Naive thymus-derived CD8-positive, alpha-beta T cell (primary cell): ENCODE measurements around the gene ANXA6. TPM values are rescaled to one million over a fixed set of nuclear protein-coding genes. Genes with fewer than 3 reads are reported as not detected.
"Not testable (repeated sequence)": the region's sequence is repeated elsewhere in the genome, so short reads cannot be mapped to it uniquely, and the experiment has no call there.

Source experiments
- ATAC-seq, 2 donors: fragments of 150-1000 bp; cut with Tn5 transposase in 1 of 2; sonication (Bioruptor Pico), chemical (Tn5 transposase) in 1 of 2; 1 replicate in 1 of 2; 2 replicates in 1 of 2; pipeline ENCODE4 v1.10.0; 2021; ENCODE audit warnings: mild to moderate bottlenecking in 2 of 2, moderate library complexity in 2 of 2
- POLR2A ChIA-PET: fragments of 350-600 bp; sonication (Branson Sonifier 250); formaldehyde crosslinking; loops from one replicate; lab custom pipeline; 2021; ENCODE audit warnings: antibody characterized with exemption; lab: Charles Lee
- DNase-seq, 10 donors: peaks; one replicate each; pipeline versions ENCODE4 v3.0.0 to v3.0.0-alpha.2; 2020 to 2022
- H3K27ac Mint-ChIP-seq, 10 donors: one replicate each; pipeline ENCODE4 v1.8.0; 2020 to 2022; ENCODE audit warnings: mild to moderate bottlenecking in 10 of 10, mixed read lengths in 10 of 10, moderate library complexity in 4 of 10, inconsistent platforms in 1 of 10
- H3K27me3 Mint-ChIP-seq, 5 donors: one replicate each; pipeline ENCODE4 v1.8.0; 2021 to 2022; ENCODE audit warnings: mixed read lengths in 5 of 5
- H3K36me3 Mint-ChIP-seq, 3 donors: one replicate each; pipeline ENCODE4 v1.8.0; 2020 to 2022; ENCODE audit warnings: mixed read lengths in 3 of 3, mild to moderate bottlenecking in 2 of 3, inconsistent platforms in 1 of 3
- H3K4me1 Mint-ChIP-seq, 4 donors: one replicate each; pipeline ENCODE4 v1.8.0; 2021 to 2022; ENCODE audit warnings: mixed read lengths in 4 of 4
- H3K4me3 Mint-ChIP-seq, 10 donors: one replicate each; pipeline ENCODE4 v1.8.0; 2020 to 2022; ENCODE audit warnings: mild to moderate bottlenecking in 10 of 10, mixed read lengths in 10 of 10, moderate library complexity in 6 of 10, inconsistent platforms in 1 of 10
- H3K9me3 Mint-ChIP-seq, 9 donors: one replicate each; pipeline ENCODE4 v1.8.0; 2020 to 2022; ENCODE audit warnings: mixed read lengths in 9 of 9, mild to moderate bottlenecking in 3 of 9, inconsistent platforms in 1 of 9, moderate library complexity in 1 of 9
- polyA plus RNA-seq, 3 donors: library from polyadenylated mRNA; unstranded; fragments of 300-500 nt; fragmentation: Illumina TruSeq; gene quantifications; one replicate each; pipeline ENCODE4 v1.2.3, GENCODE V29; 2021
- total RNA-seq, 8 experiments: library from RNA in 2 of 8; stranded (reverse) in 2 of 8; gene quantifications; one replicate each; pipeline ENCODE4 v1.2.3 and lab custom pipeline; 2021 to 2026

The ANXA6 gene
- total and polyA plus RNA-seq, 5 experiments from 2014 or later, result 242 to 359 (median 318) TPM

DNA sequence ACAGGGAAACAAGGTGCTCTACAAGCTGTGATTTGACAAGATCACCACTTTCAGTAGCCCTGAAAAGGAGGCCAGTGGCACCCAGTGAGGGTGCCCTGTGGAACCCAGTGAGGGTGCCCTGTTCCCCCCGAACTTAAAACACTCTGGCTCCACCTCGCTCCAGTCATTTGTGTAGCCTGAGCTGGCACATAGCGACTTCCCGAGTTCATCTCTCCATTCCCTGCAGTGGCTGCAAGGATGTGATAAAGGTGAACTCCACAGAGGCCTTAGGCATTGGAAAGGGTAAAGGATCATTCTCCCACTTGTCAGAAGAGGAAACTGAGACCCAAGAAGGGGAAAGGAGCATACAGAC is 21.9 kb upstream of the ANXA6 start:
- POLR2A ChIA-PET, result interaction anchor here (1.1 to 1.3 kb wide), 4 partner anchors 12 to 73 kb away, joined by 3 to 5 read pairs (median 4); partner anchors contain the start of gene GM2A
- no peaks in the 10 kb centered on the region for H3K27me3 Mint-ChIP-seq
- H3K4me1 Mint-ChIP-seq, result peaks cover 9 to 38% (median 24%) of the 10 kb centered on the region in 4 donors
- peak overlapping the region; percentile 13 to 80 (median 60) for H3K27ac Mint-ChIP-seq
- H3K9me3 Mint-ChIP-seq, result no peaks in the 10 kb centered on the region
- peaks cover 0 to 48% (median 27%) of the 10 kb centered on the region in 3 donors for H3K36me3 Mint-ChIP-seq
- ATAC-seq (no peak), DNase-seq (no peak)
- no peak overlapping the region for H3K4me3 Mint-ChIP-seq

DNA sequence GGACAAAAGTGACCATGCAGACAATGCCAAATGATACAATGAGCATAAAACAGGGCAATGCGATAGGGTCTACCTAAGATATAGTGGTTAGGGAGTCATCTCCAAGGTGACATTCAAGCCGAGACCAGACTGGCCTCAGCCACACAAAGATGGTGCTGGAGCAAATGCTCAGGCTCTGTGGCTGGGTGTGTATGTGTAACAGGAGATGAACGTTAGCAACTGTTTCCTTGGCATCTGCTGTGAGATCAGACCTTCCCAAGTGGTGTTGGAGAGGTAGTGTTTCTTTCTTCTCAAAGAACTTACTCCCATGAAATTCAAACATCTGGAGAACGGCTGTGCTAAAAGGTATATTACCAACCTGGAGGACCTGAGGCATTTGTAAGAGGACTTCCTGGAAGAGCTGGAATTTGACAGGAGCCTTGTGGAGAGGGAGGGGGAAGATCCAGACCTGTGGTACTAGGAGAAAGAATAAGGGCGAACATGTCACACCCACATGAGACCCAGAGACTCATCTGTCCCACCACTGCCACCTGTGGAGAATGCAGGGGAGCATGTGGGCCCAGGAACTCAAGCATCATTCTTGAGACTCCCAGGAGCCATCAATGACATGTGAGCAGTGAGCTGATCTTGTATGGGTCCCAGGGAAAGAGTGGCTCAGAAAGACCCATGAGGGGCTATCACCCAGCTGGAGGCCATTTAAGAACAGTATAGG is 21.4 kb upstream of the ANXA6 start:
- POLR2A ChIA-PET, result interaction anchor here (1.1 to 1.3 kb wide), 3 partner anchors 12 to 74 kb away, joined by 3 to 5 read pairs (median 4); partner anchors contain the start of gene GM2A

DNA sequence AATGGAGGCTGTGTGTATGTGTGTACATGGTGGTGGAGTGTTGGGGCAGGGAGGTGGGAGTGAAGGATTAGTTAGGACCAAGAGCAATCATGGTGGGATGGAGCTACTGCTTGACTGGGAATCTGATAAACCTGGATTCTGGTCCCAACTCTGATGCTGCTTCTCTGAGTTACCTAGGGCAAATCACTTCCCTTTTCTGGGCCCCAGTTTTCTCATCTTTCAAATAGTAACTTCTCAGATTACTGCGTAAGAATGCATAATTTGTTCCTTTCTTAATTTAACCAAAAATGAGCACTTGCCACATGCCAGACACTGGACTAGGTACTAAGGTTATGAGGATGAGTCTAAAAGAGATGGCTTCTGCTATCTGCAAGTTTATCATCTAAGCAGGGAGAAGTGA is 20.8 kb upstream of the ANXA6 start:
- POLR2A ChIA-PET, result interaction anchor here (1.1 to 1.2 kb wide), 2 partner anchors 11 to 33 kb away, joined by 4 to 5 read pairs; no protein-coding TSS in a partner anchor
- Mint-ChIP-seq H3K4me1 (peaks cover 13 to 44% (median 24%) of the 10 kb centered on the region in 4 donors), H3K9me3 (no peaks in the 10 kb centered on the region), H3K4me3 (no peak overlapping the region), H3K36me3 (peaks cover 0 to 37% (median 25%) of the 10 kb centered on the region in 3 donors), H3K27ac (peak overlapping the region in 8 of 10 donors; percentile 9 to 72 (median 58)), H3K27me3 (no peaks in the 10 kb centered on the region)
- DNase-seq (no peak), ATAC-seq (no peak)

More for the DNA sequence above, 21.4 kb upstream of the ANXA6 start:
- Mint-ChIP-seq H3K4me3 (no peak overlapping the region), H3K27me3 (no peaks in the 10 kb centered on the region), H3K27ac (peak overlapping the region; percentile 13 to 79 (median 64)), H3K9me3 (no peaks in the 10 kb centered on the region), H3K36me3 (peaks cover 0 to 43% (median 25%) of the 10 kb centered on the region in 3 donors), H3K4me1 (peaks cover 11 to 43% (median 24%) of the 10 kb centered on the region in 4 donors)
- ATAC-seq, result peak in 1 of 2 donors; percentile 35
- DNase-seq, result no peak

DNA sequence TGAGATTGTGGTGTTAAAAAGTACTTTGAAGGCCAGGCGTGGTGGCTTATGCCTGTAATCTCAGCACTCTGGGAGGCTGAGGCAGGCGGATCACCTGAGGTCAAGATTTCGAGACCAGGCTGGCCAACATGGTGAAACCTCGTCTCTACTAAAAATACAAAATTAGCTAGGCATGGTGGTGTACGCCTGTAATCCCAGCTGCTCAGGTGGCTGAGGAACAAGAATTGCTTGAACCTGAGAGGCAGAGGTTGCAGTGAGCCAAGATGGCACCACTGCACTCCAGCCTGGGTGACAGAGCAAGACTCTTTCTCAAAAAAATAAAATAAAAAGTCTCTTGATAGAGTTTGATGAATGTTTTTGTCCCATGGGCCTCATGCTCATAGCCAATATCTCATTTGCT is 18.7 kb upstream of the ANXA6 start:
- not testable (repeated sequence) for H3K27me3 Mint-ChIP-seq, H3K9me3 Mint-ChIP-seq, H3K4me3 Mint-ChIP-seq, DNase-seq, ATAC-seq
- POLR2A ChIA-PET, result interaction anchor here (0.6 to 1.0 kb wide), 3 partner anchors 19 to 58 kb away, joined by 3 to 4 read pairs (median 3); partner anchors contain the start of gene ANXA6
- Mint-ChIP-seq H3K36me3 (peaks cover 0 to 18% (median 17%) of the 10 kb centered on the region in 3 donors), H3K4me1 (peaks cover 14 to 52% (median 28%) of the 10 kb centered on the region in 4 donors), H3K27ac (peak overlapping the region in 3 of 10 donors; percentile 44 to 69 (median 46))

DNA sequence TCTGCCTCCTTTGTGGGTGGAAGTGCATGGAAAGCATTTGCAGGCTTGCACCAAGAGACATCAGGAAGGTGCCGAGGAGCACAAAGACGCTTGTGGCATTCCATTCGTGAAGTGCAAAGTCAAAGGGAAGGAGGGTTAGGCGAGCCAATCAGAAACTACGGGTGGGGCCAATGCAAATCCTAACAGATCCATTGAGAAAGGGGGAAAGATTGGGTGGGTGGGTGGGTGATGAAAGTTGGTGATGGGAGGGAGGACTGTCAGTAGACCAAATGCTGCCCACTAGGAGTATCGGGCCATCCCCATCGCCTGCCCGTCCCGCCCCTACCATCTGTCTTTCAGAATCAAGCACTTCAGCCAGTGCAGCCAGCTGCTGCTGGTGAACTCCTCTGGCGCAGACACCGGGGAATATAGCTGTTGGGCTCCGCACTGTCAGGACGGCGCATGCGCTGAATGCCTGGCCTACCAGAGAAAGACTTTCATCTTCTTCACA is 17.1 kb upstream of the ANXA6 start:
- no peaks in the 10 kb centered on the region for H3K9me3 Mint-ChIP-seq
- H3K27ac Mint-ChIP-seq, result peak overlapping the region in 6 of 10 donors; percentile 13 to 75 (median 63)

DNA sequence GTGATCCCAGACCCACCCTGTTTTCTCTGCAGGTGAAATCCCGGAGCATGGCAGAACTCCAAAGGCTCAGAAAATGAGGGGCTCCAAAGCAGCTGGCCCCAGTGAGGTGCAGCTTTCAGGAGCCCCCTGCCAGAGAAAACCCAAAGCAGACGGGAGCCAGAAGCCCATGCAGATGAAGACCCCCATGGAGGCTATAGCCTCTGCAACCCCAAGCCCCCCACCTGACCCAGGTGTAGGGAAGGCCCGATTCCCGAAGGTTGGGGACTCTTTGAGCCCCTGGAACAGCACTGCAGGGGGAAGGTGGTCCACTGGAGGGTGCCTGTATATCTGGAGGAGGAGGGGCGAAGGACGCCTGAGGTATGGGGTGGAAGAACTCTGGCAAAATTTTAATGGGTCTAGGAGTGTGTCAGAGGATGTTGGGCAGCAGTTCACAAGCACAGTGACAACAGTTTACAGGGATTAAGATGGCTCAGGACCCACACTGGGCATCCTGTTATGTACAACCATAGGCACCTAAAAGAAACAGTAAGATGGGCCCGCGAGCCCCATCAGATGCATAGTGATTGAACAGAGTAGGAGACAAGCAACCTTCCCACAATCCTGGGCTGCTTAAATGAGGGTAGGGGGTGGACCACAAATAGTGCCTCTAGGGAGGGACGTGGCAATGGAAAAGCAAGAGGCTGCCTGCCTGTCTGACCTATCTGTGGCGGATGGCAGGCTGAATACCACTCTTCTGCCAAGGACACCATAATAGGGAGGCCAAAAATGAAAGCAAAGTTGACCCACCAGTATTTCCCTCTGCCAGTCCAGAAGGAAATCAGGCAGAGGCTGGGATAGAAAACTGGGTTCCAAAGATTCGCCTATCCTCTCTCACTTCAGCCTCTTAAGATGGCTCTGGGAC is 16.4 kb upstream of the ANXA6 start:
- Mint-ChIP-seq H3K27ac (peak overlapping the region in 8 of 10 donors; percentile 70 to 90 (median 77)), H3K4me1 (peaks cover 24 to 54% (median 36%) of the 10 kb centered on the region in 4 donors), H3K27me3 (no peaks in the 10 kb centered on the region), H3K9me3 (no peaks in the 10 kb centered on the region), H3K36me3 (peaks cover 0 to 9% (median 5%) of the 10 kb centered on the region in 3 donors), H3K4me3 (peak overlapping the region in 1 of 10 donors; percentile 5)
- DNase-seq, result no peak
- peak in 1 of 2 donors; percentile 12 for ATAC-seq
- POLR2A ChIA-PET, result interaction anchor here (0.5 to 1.0 kb wide), 3 partner anchors 25 to 79 kb away, joined by 3 to 9 read pairs (median 7); partner anchors contain the start of gene GM2A

More for the DNA sequence above, 17.1 kb upstream of the ANXA6 start:
- no peak for ATAC-seq
- POLR2A ChIA-PET, result no interaction called here
- H3K36me3 Mint-ChIP-seq, result peaks cover 0 to 11% (median 7%) of the 10 kb centered on the region in 3 donors
- no peak overlapping the region for H3K4me3 Mint-ChIP-seq
- H3K4me1 Mint-ChIP-seq, result peaks cover 19 to 51% (median 36%) of the 10 kb centered on the region in 4 donors
- DNase-seq, result no peak
- H3K27me3 Mint-ChIP-seq, result no peaks in the 10 kb centered on the region

DNA sequence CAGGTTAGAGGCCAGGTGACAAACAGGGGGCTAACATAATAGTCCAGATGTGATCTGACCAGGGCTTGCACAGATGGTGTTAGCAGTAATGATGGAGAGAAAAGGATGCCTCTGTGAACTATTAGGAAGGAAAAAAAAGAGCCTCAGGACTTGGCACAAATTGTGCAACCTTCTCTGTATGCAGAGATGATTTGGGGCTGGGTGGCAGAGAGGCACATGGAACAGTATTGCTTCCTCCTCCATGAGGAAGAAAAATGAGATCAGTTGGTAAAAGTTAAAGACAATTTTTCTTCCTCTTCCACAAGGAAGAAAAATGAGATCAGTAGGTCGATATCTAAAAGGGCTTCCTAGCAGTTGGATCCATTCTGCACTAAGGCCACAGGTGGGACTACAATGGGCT is 13.9 kb upstream of the ANXA6 start:
- H3K4me3 Mint-ChIP-seq, result no peak overlapping the region
- H3K27ac Mint-ChIP-seq, result peak overlapping the region; percentile 63 to 93 (median 76)
- no peaks in the 10 kb centered on the region for H3K27me3 Mint-ChIP-seq
- H3K9me3 Mint-ChIP-seq, result no peaks in the 10 kb centered on the region
- peaks cover 17 to 44% (median 25%) of the 10 kb centered on the region in 4 donors for H3K4me1 Mint-ChIP-seq
- H3K36me3 Mint-ChIP-seq, result peaks cover 0 to 3% (median 0%) of the 10 kb centered on the region in 3 donors
- DNase-seq (no peak), ATAC-seq (peak in 1 of 2 donors; percentile 17)
- POLR2A ChIA-PET, result interaction anchor here (0.7 to 2.0 kb wide), 7 partner anchors 15 to 1620 kb away, joined by 3 to 17 read pairs (median 4); partner anchors contain the start of gene CCDC69

- H3K4me3 Mint-ChIP-seq, result no peak overlapping the region
- H3K4me1 Mint-ChIP-seq, result peaks cover 17 to 42% (median 37%) of the 10 kb centered on the region in 4 donors
- DNase-seq (no peak), ATAC-seq (no peak)
- POLR2A ChIA-PET, result interaction anchor here (0.6 to 2.0 kb wide), 7 partner anchors 37 to 74 kb away, joined by 3 to 4 read pairs (median 4); partner anchors contain the start of gene CCDC69
- H3K9me3 Mint-ChIP-seq, result no peaks in the 10 kb centered on the region
- H3K36me3 Mint-ChIP-seq, result no peaks in the 10 kb centered on the region
- no peaks in the 10 kb centered on the region for H3K27me3 Mint-ChIP-seq
- H3K27ac Mint-ChIP-seq, result peak overlapping the region in 8 of 10 donors; percentile 31 to 94 (median 69)
These were observed 11.2 kb upstream of the ANXA6 start for GRCh38 chr5:151168602-151169344.

DNA sequence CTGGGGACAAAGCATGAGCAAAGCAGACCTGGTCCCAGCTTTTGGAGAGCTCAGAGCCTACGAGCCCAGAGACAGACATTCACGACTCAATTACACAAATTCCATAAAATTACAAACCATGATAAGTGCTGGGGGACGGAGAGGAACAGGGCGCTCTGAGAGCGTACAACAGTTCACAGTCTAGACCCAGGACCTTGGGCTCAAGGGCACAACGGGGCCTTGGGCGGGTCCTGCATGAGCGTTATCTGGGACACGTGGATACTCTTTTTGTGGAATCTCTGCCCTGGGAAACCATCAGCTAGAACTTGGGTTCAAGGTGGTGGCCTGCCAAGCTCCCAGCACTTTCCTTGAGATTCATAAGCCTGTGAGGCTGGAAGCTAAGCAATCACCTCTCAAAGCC is 9.4 kb upstream of the ANXA6 start:
- DNase-seq (no peak), ATAC-seq (no peak)
- H3K36me3 Mint-ChIP-seq, result no peaks in the 10 kb centered on the region
- no peaks in the 10 kb centered on the region for H3K9me3 Mint-ChIP-seq
- H3K27ac Mint-ChIP-seq, result peak overlapping the region in 8 of 10 donors; percentile 7 to 66 (median 28)
- H3K4me1 Mint-ChIP-seq, result peaks cover 17 to 48% (median 40%) of the 10 kb centered on the region in 4 donors
- no peaks in the 10 kb centered on the region for H3K27me3 Mint-ChIP-seq
- POLR2A ChIA-PET, result interaction anchor here (0.9 to 5.3 kb wide), 9 partner anchors 12 to 57 kb away, joined by 3 to 60 read pairs (median 4); partner anchors contain the start of gene CCDC69
- H3K4me3 Mint-ChIP-seq, result no peak overlapping the region

DNA sequence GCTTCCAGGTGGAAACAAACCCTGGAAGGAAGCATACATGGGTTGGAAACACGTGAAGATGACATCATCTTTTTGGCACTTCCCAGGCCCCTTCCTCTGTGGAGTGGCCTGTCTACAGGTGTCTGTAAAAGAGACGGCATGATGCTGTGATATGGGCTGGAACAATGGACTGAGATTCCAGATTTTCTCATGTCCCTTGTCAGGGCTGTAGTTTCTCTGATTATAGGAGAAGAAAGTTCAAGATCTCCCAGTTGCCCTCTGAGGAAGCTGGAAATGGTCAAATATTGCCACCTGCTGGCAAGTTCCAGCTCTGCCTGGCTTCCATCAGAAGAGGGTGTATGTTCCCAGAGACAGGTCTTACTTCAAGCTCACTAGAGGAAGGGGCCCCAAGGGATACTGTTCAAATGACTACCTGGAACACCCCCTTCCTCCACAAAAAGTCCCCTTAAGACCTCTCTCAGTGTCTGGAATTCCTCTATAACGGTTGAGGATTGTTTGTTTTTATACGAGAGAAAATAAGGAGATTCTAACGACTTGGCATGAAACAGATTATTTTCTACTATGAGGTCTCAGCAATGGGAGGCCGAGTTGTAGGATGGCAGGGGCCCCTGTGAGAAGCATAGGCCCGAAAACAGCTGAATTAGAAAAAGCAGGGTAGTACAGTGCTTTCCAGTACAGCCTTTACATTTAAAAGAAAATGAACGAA is 7.3 kb upstream of the ANXA6 start:
- POLR2A ChIA-PET, result interaction anchor here (0.6 to 5.3 kb wide), 20 partner anchors 9 to 108 kb away, joined by 3 to 60 read pairs (median 4); partner anchors contain the start of genes CCDC69 and GM2A
- peak overlapping the region; percentile 11 to 85 (median 66) for H3K27ac Mint-ChIP-seq
- DNase-seq (peak; percentile 56 to 90 (median 82)), ATAC-seq (peak; percentile 94 to 99)
- H3K9me3 Mint-ChIP-seq, result no peaks in the 10 kb centered on the region
- H3K36me3 Mint-ChIP-seq, result no peaks in the 10 kb centered on the region
- H3K4me1 Mint-ChIP-seq, result peaks cover 14 to 37% (median 33%) of the 10 kb centered on the region in 4 donors
- H3K4me3 Mint-ChIP-seq, result peak overlapping the region in 2 of 10 donors; percentile 3 to 14
- H3K27me3 Mint-ChIP-seq, result no peaks in the 10 kb centered on the region
